Ishikawa (cell line): ENCODE data around the gene FAM83G.

ENCODE experiments used
- RAD21 ChIP-seq: IDR thresholded peaks from 2 replicates; pipeline ENCODE4 v1.6.1; 2012; ENCODE audit warnings: low read depth
- TF ChIP-seq, protein P1 (sequence below): IDR thresholded peaks from 2 replicates; pipeline ENCODE4 v1.6.1; 2012

DNA sequence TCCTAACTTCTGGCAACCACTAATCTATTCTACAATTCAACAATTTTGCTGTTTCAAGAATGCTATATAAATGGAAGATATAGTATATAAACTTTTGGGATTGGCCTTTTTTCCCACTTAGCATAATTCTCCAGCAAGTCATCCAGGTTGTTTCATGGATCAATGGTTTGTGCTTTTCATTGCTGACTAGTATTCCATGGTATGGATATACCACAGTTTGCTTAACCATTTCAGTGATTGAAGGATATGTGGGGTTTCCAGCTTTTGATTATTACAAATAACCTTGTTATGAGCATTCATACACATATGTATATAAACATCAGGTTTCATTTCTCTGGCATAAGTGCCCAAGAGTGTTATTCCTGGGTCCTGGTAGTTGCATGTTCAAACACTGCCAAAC is 2.1 kb upstream of the FAM83G start:
- TF ChIP-seq RAD21, result no peak
- TF ChIP-seq, protein P1, sequence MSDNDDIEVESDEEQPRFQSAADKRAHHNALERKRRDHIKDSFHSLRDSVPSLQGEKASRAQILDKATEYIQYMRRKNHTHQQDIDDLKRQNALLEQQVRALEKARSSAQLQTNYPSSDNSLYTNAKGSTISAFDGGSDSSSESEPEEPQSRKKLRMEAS, result no peak
